ENCODE measurements around the gene ZNF773.
"Not testable (repeated sequence)": the region's sequence is repeated elsewhere in the genome, so short reads cannot be mapped to it uniquely, and the experiment has no call there.

Gene ZNF773

GRCh38 chr19:57518021-57518420, 18.3 kb downstream of the ZNF773 start:
- Mint-ChIP-seq H3K9me3 (peaks cover 41% of the 10 kb centered on the region), H3K36me3 (ENCODE audit: low read depth) (peaks cover 65% of the 10 kb centered on the region)
- not testable (repeated sequence) for H3K4me3 Mint-ChIP-seq, DNase-seq, H3K4me1 Mint-ChIP-seq, H3K27me3 Mint-ChIP-seq, ATAC-seq, H3K27ac Mint-ChIP-seq

- peaks cover 52% of the 10 kb centered on the region for H3K36me3 Mint-ChIP-seq (ENCODE audit: low read depth)
- H3K27me3 Mint-ChIP-seq, result no peaks in the 10 kb centered on the region
- peak within 1 kb of the TSS; percentile 89 for H3K4me3 Mint-ChIP-seq
- H3K9me3 Mint-ChIP-seq, result peaks cover 61% of the 10 kb centered on the region
- DNase-seq (peak; percentile 87), ATAC-seq (peak; percentile 100)
- H3K27ac Mint-ChIP-seq, result peak within 1 kb of the TSS; percentile 77
- peaks cover 21% of the 10 kb centered on the region for H3K4me1 Mint-ChIP-seq
These were observed 27.6 kb downstream of the ZNF773 start, which contains the start of gene ZNF549 for GRCh38 chr19:57527136-57527881. Gene ZNF549, plus strand, starts transcription at chr19:57527356. Its CDS starts 218 bp downstream, at chr19:57527574.

GRCh38 chr19:57537953-57538547, 38.3 kb downstream of the ZNF773 start:
- no peak overlapping the region for H3K27ac Mint-ChIP-seq
- H3K4me1 Mint-ChIP-seq, result no peaks in the 10 kb centered on the region
- H3K36me3 Mint-ChIP-seq (ENCODE audit: low read depth), result peaks cover 100% of the 10 kb centered on the region
- H3K4me3 Mint-ChIP-seq, result no peak overlapping the region
- H3K27me3 Mint-ChIP-seq, result no peaks in the 10 kb centered on the region
- no peak for DNase-seq
- peaks cover 89% of the 10 kb centered on the region for H3K9me3 Mint-ChIP-seq
- no peak for ATAC-seq

- no peak overlapping the region for H3K27ac Mint-ChIP-seq
- ATAC-seq, result no peak
- no peak for DNase-seq
- no peaks in the 10 kb centered on the region for H3K27me3 Mint-ChIP-seq
- H3K9me3 Mint-ChIP-seq, result peaks cover 72% of the 10 kb centered on the region
- no peak overlapping the region for H3K4me3 Mint-ChIP-seq
- peaks cover 100% of the 10 kb centered on the region for H3K36me3 Mint-ChIP-seq (ENCODE audit: low read depth)
- H3K4me1 Mint-ChIP-seq, result no peaks in the 10 kb centered on the region
These were observed 46.8 kb downstream of the ZNF773 start for GRCh38 chr19:57546513-57546912.

GRCh38 chr19:57552432-57552831, 52.7 kb downstream of the ZNF773 start:
- H3K27ac Mint-ChIP-seq, result no peak overlapping the region
- no peaks in the 10 kb centered on the region for H3K27me3 Mint-ChIP-seq
- no peak overlapping the region for H3K4me3 Mint-ChIP-seq
- no peak for DNase-seq
- ATAC-seq, result no peak
- peaks cover 77% of the 10 kb centered on the region for H3K9me3 Mint-ChIP-seq
- H3K4me1 Mint-ChIP-seq, result peaks cover 3% of the 10 kb centered on the region
- H3K36me3 Mint-ChIP-seq (ENCODE audit: low read depth), result peaks cover 100% of the 10 kb centered on the region

GRCh38 chr19:57557659-57558058, 57.9 kb downstream of the ZNF773 start:
- Mint-ChIP-seq H3K36me3 (ENCODE audit: low read depth) (peaks cover 80% of the 10 kb centered on the region), H3K27me3 (peaks cover 5% of the 10 kb centered on the region), H3K27ac (no peak overlapping the region), H3K9me3 (peaks cover 59% of the 10 kb centered on the region), H3K4me3 (no peak overlapping the region), H3K4me1 (peaks cover 30% of the 10 kb centered on the region)
- no peak for DNase-seq
- no peak for ATAC-seq

Data from activated naive CD8-positive, alpha-beta T cell treated with anti-CD3 and anti-CD28 coated beads, Interleukin-2, amount 50 U/mL, for 24 hours (primary cell).